ENCODE measurements around the gene RIMBP2.

DNA sequence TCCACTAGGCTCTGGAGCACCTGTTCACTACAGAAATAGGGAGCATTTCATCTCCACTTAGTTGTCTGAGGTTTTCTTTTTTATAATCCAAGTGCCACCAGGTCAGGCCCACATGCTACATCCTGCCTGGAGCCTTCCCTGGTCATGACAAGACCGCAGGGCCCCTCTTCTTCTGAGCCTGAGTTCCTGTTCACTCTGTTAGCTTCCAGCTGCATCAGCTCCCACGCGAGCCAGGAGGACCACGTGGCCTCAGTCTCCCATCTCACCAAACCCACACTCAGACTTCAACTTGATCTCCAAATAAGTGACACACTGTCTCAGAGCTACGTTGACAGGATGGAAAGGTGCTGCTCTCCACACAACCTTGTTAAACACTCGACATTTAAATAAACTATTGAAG, 21.0 kb downstream of the RIMBP2 start:
- no peak for TF ChIP-seq GATA2 (IDR thresholded peaks at IDR 0.05; ENCODE audit: low read depth, low read length)
- TF ChIP-seq GATA3 (IDR thresholded peaks at IDR 0.05; ENCODE audit: low read depth, low read length) = no peak

Measured in SH-SY5Y (cell line).